ENCODE measurements around the gene ACP1.

GRCh38 chr2:286035-286434 lies 21.3 kb downstream of the ACP1 start:
- TF ChIP-seq CTCF (IDR thresholded peaks at IDR 0.05; ENCODE audit: low read depth, low read length, poor library complexity, severe bottlenecking) (no peak), EZH2phosphoT487 (IDR thresholded peaks at IDR 0.05; ENCODE audit: borderline replicate concordance, low read length) (no peak)

Data from DOHH2 (cell line).